ENCODE data around the gene GBP3. TPM values are rescaled to one million over a fixed set of nuclear protein-coding genes. Genes with fewer than 3 reads are reported as not detected.

GBP3 gene
- total and polyA plus RNA-seq, 10 of the 15 experiments (the other 5 are each of a cell fraction or from before 2014, with no cell fraction given): 0.21 to 3.1 (median 1.7) TPM

DNA sequence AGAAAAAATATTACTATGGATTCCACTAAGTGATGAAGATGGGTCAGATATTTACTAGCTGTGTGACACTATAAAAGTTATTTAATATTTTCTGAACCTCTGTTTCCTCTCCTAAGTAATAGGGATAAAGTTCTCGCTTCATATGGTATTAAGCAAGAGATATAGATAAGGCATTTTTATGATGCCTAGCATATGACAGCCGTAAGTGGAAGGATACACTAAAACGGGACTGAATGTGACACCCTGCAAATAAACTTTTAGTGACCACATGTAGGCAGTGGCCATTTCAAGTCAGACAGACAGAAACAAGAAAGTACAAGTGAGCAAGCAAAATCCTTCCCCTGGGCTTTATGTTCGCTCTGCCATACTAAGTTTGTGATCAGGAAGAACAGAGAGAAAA, 14.2 kb downstream of the GBP3 start:
- Histone ChIP-seq H2AFZ (ENCODE audit: control insufficient read depth, low read depth, low read length) (no peak overlapping the region), H3K36me3 (ENCODE audit: control insufficient read depth in 2 of 2, insufficient read depth in 2 of 2, low read length in 1 of 2) (no peaks in the 10 kb centered on the region)

More for the DNA sequence above, 14.2 kb downstream of the GBP3 start:
- no peak overlapping the region for H3K4me2 ChIP-seq (ENCODE audit: control insufficient read depth, insufficient read depth)
- H4K20me1 ChIP-seq (ENCODE audit: control insufficient read depth, insufficient read depth): no peaks in the 10 kb centered on the region; the same call in 1 of the 2 replicates
- H3K9ac ChIP-seq (ENCODE audit: control insufficient read depth, insufficient read depth, low read length): no peak overlapping the region
- H3K4me1 ChIP-seq (ENCODE audit: control insufficient read depth, insufficient read depth, low read length): no peaks in the 10 kb centered on the region
- H3K27me3 ChIP-seq (replicated peaks in 1 of 2; ENCODE audit: control insufficient read depth in 2 of 2, insufficient read depth in 2 of 2, low read length in 1 of 2): no peaks in the 10 kb centered on the region
- no TSS peak for BruUV-seq (replicated peaks)
- POLR2A ChIA-PET: no interaction called here
- SMC1A ChIA-PET (ENCODE audit: uncharacterized antibody, unreplicated experiment): interaction anchor here (1.2 to 1.8 kb wide), 2 partner anchors 9 to 35 kb away, joined by 4 read pairs; no protein-coding TSS in a partner anchor
- intact Hi-C loops (cut with micrococcal nuclease; ENCODE audit: unreplicated experiment) (no loop called here), in situ Hi-C loops (cut with MboI) (no loop called here)
- no peak overlapping the region for H3K27ac ChIP-seq (ENCODE audit: control insufficient read depth, insufficient read depth)
- no peak for FAIRE-seq
- no peak for DNase-seq (ENCODE audit: low read depth, low spot score)
- no peaks in the 10 kb centered on the region for H3K79me2 ChIP-seq (ENCODE audit: control insufficient read depth, insufficient read depth, low read length)
- CTCF ChIA-PET: interaction anchor here (1.3 kb wide), 1 partner anchor 357 kb away, joined by 3 read pairs; no protein-coding TSS in a partner anchor
- H3K4me3 ChIP-seq: no peak overlapping the region
- TF ChIP-seq MTA2 (IDR thresholded peaks at IDR 0.05; ENCODE audit: low read depth) (no peak), ZBED1 (IDR thresholded peaks at IDR 0.05; ENCODE audit: borderline replicate concordance) (no peak), CBX5 (IDR thresholded peaks at IDR 0.05; ENCODE audit: low read depth) (no peak), KAT2A (conservative IDR thresholded peaks at IDR 0.05; ENCODE audit: control insufficient read depth, low read depth, low read length) (no peak), IRF4 (IDR thresholded peaks at IDR 0.05; ENCODE audit: low read depth, low read length) (no peak), ZZZ3 (IDR thresholded peaks at IDR 0.05; ENCODE audit: control insufficient read depth, insufficient read length, low read depth) (no peak)
- TF ChIP-seq, protein P1, sequence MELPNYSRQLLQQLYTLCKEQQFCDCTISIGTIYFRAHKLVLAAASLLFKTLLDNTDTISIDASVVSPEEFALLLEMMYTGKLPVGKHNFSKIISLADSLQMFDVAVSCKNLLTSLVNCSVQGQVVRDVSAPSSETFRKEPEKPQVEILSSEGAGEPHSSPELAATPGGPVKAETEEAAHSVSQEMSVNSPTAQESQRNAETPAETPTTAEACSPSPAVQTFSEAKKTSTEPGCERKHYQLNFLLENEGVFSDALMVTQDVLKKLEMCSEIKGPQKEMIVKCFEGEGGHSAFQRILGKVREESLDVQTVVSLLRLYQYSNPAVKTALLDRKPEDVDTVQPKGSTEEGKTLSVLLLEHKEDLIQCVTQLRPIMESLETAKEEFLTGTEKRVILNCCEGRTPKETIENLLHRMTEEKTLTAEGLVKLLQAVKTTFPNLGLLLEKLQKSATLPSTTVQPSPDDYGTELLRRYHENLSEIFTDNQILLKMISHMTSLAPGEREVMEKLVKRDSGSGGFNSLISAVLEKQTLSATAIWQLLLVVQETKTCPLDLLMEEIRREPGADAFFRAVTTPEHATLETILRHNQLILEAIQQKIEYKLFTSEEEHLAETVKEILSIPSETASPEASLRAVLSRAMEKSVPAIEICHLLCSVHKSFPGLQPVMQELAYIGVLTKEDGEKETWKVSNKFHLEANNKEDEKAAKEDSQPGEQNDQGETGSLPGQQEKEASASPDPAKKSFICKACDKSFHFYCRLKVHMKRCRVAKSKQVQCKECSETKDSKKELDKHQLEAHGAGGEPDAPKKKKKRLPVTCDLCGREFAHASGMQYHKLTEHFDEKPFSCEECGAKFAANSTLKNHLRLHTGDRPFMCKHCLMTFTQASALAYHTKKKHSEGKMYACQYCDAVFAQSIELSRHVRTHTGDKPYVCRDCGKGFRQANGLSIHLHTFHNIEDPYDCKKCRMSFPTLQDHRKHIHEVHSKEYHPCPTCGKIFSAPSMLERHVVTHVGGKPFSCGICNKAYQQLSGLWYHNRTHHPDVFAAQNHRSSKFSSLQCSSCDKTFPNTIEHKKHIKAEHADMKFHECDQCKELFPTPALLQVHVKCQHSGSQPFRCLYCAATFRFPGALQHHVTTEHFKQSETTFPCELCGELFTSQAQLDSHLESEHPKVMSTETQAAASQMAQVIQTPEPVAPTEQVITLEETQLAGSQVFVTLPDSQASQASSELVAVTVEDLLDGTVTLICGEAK (IDR thresholded peaks at IDR 0.05; ENCODE audit: borderline replicate concordance): no peak
- TF ChIP-seq, protein P2, sequence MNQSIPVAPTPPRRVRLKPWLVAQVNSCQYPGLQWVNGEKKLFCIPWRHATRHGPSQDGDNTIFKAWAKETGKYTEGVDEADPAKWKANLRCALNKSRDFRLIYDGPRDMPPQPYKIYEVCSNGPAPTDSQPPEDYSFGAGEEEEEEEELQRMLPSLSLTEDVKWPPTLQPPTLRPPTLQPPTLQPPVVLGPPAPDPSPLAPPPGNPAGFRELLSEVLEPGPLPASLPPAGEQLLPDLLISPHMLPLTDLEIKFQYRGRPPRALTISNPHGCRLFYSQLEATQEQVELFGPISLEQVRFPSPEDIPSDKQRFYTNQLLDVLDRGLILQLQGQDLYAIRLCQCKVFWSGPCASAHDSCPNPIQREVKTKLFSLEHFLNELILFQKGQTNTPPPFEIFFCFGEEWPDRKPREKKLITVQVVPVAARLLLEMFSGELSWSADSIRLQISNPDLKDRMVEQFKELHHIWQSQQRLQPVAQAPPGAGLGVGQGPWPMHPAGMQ (IDR thresholded peaks at IDR 0.05; ENCODE audit: borderline replicate concordance): no peak
- TF ChIP-seq, protein P3, sequence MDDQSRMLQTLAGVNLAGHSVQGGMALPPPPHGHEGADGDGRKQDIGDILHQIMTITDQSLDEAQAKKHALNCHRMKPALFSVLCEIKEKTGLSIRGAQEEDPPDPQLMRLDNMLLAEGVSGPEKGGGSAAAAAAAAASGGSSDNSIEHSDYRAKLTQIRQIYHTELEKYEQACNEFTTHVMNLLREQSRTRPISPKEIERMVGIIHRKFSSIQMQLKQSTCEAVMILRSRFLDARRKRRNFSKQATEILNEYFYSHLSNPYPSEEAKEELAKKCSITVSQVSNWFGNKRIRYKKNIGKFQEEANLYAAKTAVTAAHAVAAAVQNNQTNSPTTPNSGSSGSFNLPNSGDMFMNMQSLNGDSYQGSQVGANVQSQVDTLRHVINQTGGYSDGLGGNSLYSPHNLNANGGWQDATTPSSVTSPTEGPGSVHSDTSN (IDR thresholded peaks at IDR 0.05; ENCODE audit: insufficient replicate concordance, low read depth, low read length): no peak
- TF ChIP-seq, protein P4, sequence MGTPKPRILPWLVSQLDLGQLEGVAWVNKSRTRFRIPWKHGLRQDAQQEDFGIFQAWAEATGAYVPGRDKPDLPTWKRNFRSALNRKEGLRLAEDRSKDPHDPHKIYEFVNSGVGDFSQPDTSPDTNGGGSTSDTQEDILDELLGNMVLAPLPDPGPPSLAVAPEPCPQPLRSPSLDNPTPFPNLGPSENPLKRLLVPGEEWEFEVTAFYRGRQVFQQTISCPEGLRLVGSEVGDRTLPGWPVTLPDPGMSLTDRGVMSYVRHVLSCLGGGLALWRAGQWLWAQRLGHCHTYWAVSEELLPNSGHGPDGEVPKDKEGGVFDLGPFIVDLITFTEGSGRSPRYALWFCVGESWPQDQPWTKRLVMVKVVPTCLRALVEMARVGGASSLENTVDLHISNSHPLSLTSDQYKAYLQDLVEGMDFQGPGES (IDR thresholded peaks at IDR 0.05): no peak
- TF ChIP-seq, protein P5, sequence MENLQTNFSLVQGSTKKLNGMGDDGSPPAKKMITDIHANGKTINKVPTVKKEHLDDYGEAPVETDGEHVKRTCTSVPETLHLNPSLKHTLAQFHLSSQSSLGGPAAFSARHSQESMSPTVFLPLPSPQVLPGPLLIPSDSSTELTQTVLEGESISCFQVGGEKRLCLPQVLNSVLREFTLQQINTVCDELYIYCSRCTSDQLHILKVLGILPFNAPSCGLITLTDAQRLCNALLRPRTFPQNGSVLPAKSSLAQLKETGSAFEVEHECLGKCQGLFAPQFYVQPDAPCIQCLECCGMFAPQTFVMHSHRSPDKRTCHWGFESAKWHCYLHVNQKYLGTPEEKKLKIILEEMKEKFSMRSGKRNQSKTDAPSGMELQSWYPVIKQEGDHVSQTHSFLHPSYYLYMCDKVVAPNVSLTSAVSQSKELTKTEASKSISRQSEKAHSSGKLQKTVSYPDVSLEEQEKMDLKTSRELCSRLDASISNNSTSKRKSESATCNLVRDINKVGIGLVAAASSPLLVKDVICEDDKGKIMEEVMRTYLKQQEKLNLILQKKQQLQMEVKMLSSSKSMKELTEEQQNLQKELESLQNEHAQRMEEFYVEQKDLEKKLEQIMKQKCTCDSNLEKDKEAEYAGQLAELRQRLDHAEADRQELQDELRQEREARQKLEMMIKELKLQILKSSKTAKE (IDR thresholded peaks at IDR 0.05; ENCODE audit: low read depth, poor library complexity, severe bottlenecking): no peak
- no peak for ATAC-seq
- WGBS (ENCODE audit: insufficient coverage, insufficient replicate concordance, low lambda C conversion rate, missing lambda C conversion rate): 75% methylated on average over 4 of the region's 4 CpGs
- RAD21 ChIA-PET (ENCODE audit: unreplicated experiment): no interaction called here
- no peaks in the 10 kb centered on the region for H3K9me3 ChIP-seq (replicated peaks; ENCODE audit: control insufficient read depth, insufficient read depth, low read length)
